OCI-LY7 (cell line): ENCODE data around the gene LUC7L3. TPM values are rescaled to one million over a fixed set of nuclear protein-coding genes. Genes with fewer than 3 reads are reported as not detected.
"Not testable (repeated sequence)": the region's sequence is repeated elsewhere in the genome, so short reads cannot be mapped to it uniquely, and the experiment has no call there.

ENCODE experiments used
- BruUV-seq: library from RNA; stranded (reverse); fragments of 400-500 nt; replicated peaks from 2 replicates; lab custom pipeline; 2021; lab: Mats Ljungman, UMichigan
- CTCF ChIA-PET: fragments of 300-600 bp; sonication (Branson Sonifier 250); formaldehyde crosslinking; loops from one replicate; lab custom pipeline; 2022; ENCODE audit warnings: antibody characterized with exemption; ENCODE audit not compliant: unreplicated experiment; lab: Charles Lee
- POLR2A ChIA-PET: fragments of 300-600 bp; sonication (Branson Sonifier 250); formaldehyde crosslinking; loops from one replicate; lab custom pipeline; 2022; ENCODE audit warnings: antibody characterized with exemption; lab: Charles Lee
- DNase-seq: peaks from one replicate; pipeline ENCODE4 v3.0.0-alpha.2; 2015; ENCODE audit warnings: low spot score
- H2AFZ ChIP-seq: fragments of 200-600 bp; sonication (generic), shearing (Covaris generic); 2 replicates; pipeline ENCODE4 v1.6.1; 2014; ENCODE audit warnings: mild to moderate bottlenecking, antibody characterized with exemption, low read length, moderate library complexity
- H3K27ac ChIP-seq: fragments of 200-600 bp; sonication (generic); 2 replicates; pipeline ENCODE4 v1.5.1; 2014; ENCODE audit warnings: mixed run types, low read depth, mild to moderate bottlenecking, moderate library complexity, low read length, inconsistent platforms; ENCODE audit not compliant: poor library complexity, severe bottlenecking
- H3K36me3 ChIP-seq: fragments of 200-600 bp; sonication (generic); 2 replicates; pipeline ENCODE4 v1.6.1; 2014; ENCODE audit warnings: mild to moderate bottlenecking, antibody characterized with exemption, low read length, moderate library complexity, mixed read lengths; ENCODE audit not compliant: insufficient read depth
- H3K4me1 ChIP-seq: fragments of 200-600 bp; sonication (generic); 2 replicates; pipeline ENCODE4 v1.5.1; 2014; ENCODE audit warnings: mild to moderate bottlenecking, low read length; ENCODE audit not compliant: insufficient read depth, poor library complexity, severe bottlenecking
- H3K4me2 ChIP-seq: fragments of 200-600 bp; sonication (generic); 2 replicates; pipeline ENCODE4 v1.6.1; 2014; ENCODE audit warnings: mild to moderate bottlenecking, low read length
- H3K4me3 ChIP-seq: fragments of 200-600 bp; sonication (generic); 2 replicates; pipeline ENCODE4 v1.5.1; 2014; ENCODE audit warnings: mild to moderate bottlenecking, low read depth, low read length; ENCODE audit not compliant: poor library complexity, severe bottlenecking
- H3K79me2 ChIP-seq: fragments of 200-600 bp; sonication (generic); 2 replicates; pipeline ENCODE4 v1.6.1; 2016; ENCODE audit warnings: low read depth, mild to moderate bottlenecking, low read length, moderate library complexity, mixed read lengths; ENCODE audit not compliant: insufficient read depth
- H3K9me2 ChIP-seq: fragments of 200-600 bp; sonication (generic); 2 replicates; pipeline ENCODE4 v1.6.1; 2016; ENCODE audit warnings: mild to moderate bottlenecking, low read length, mixed read lengths; ENCODE audit not compliant: insufficient read depth
- H3K9me3 ChIP-seq: fragments of 200-600 bp; sonication (generic); 2 replicates; pipeline ENCODE4 v1.6.1; 2014; ENCODE audit warnings: mild to moderate bottlenecking, mixed run types, low read length, mixed read lengths
- H4K20me1 ChIP-seq: fragments of 200-600 bp; sonication (generic); 2 replicates; pipeline ENCODE4 v1.6.1; 2014; ENCODE audit warnings: mild to moderate bottlenecking, antibody characterized with exemption, low read length, moderate library complexity, mixed read lengths; ENCODE audit not compliant: insufficient read depth
- CTCF ChIP-seq: fragments of 200-600 bp; sonication (generic); conservative IDR thresholded peaks from 2 replicates; pipeline ENCODE4 v1.5.1; 2014; ENCODE audit warnings: mild to moderate bottlenecking, antibody characterized with exemption, low read length, moderate library complexity, mixed read lengths
- EZH2phosphoT487 ChIP-seq: fragments of 200-600 bp; sonication (generic); IDR thresholded peaks from 2 replicates; pipeline ENCODE4 v1.6.1; 2018; ENCODE audit warnings: low read depth, borderline replicate concordance, mild to moderate bottlenecking, mixed run types, antibody characterized with exemption, low read length, moderate library complexity, mixed read lengths
- intact Hi-C: fragments of 100-400 bp; cut with micrococcal nuclease; formaldehyde crosslinking; loops from one replicate; pipeline ENCODE4 v1.10.0; 2022; ENCODE audit not compliant: unreplicated experiment
- total RNA-seq, 2 experiments: library from RNA; depleted of rRNA in 1 of 2; stranded (reverse); fragments of >200 nt in 1 of 2; shearing (Covaris generic) in 1 of 2; gene quantifications; 2 replicates each; pipeline ENCODE4 v1.2.3, GENCODE V29; 2014 to 2022

LUC7L3 gene
- total RNA-seq, 2 experiments from 2014 or later: 109 to 190 TPM

- intact Hi-C loops: no loop called here
- no peak overlapping the region for H3K4me3 ChIP-seq
- H3K27ac ChIP-seq: no peak overlapping the region
- DNase-seq: no peak
- H3K79me2 ChIP-seq: no peaks in the 10 kb centered on the region
- H4K20me1 ChIP-seq: no peaks in the 10 kb centered on the region
- CTCF ChIA-PET: no interaction called here
- no peak overlapping the region for H3K4me2 ChIP-seq
- no peaks in the 10 kb centered on the region for H3K36me3 ChIP-seq
- no peaks in the 10 kb centered on the region for H3K9me2 ChIP-seq
- no peaks in the 10 kb centered on the region for H3K9me3 ChIP-seq
- H2AFZ ChIP-seq: no peak overlapping the region
- TF ChIP-seq EZH2phosphoT487: no peak
- TF ChIP-seq CTCF: no peak
- H3K4me1 ChIP-seq: no peaks in the 10 kb centered on the region
- BruUV-seq: no TSS peak
- POLR2A ChIA-PET: no interaction called here
Measured at GRCh38 chr17:50680126-50680525, 39.3 kb upstream of the LUC7L3 start.

GRCh38 chr17:50680543-50681262 is 38.7 kb upstream of the LUC7L3 start:
- H3K36me3 ChIP-seq, DNase-seq, H3K9me2 ChIP-seq, intact Hi-C loops, H3K27ac ChIP-seq, H3K4me2 ChIP-seq, CTCF ChIA-PET, H3K9me3 ChIP-seq, H3K4me1 ChIP-seq, BruUV-seq, H4K20me1 ChIP-seq, H2AFZ ChIP-seq, H3K79me2 ChIP-seq, POLR2A ChIA-PET, H3K4me3 ChIP-seq: not testable (repeated sequence)

- CTCF ChIA-PET: no interaction called here
- TF ChIP-seq EZH2phosphoT487: no peak
- 0 out of 2 replicates have a peak, but pooled peaks have one; percentile 16 for TF ChIP-seq CTCF
Measured at GRCh38 chr17:50681263-50682200, 37.9 kb upstream of the LUC7L3 start.

More at GRCh38 chr17:50681263-50682200, 37.9 kb upstream of the LUC7L3 start:
- no peaks in the 10 kb centered on the region for H3K4me1 ChIP-seq
- DNase-seq: no peak
- no peak overlapping the region for H3K27ac ChIP-seq
- H3K9me2 ChIP-seq: no peaks in the 10 kb centered on the region
- H3K4me2 ChIP-seq: no peak overlapping the region
- H3K4me3 ChIP-seq: no peak overlapping the region
- no peaks in the 10 kb centered on the region for H3K36me3 ChIP-seq
- no peaks in the 10 kb centered on the region for H3K9me3 ChIP-seq
- H2AFZ ChIP-seq: no peak overlapping the region
- POLR2A ChIA-PET: no interaction called here
- intact Hi-C loops: no loop called here
- BruUV-seq: no TSS peak
- no peaks in the 10 kb centered on the region for H4K20me1 ChIP-seq
- H3K79me2 ChIP-seq: no peaks in the 10 kb centered on the region
